Measurements from ENCODE around the gene PIWIL4. TPM values are rescaled to one million over a fixed set of nuclear protein-coding genes. Genes with fewer than 3 reads are reported as not detected.
"Not testable (repeated sequence)": the region's sequence is repeated elsewhere in the genome, so short reads cannot be mapped to it uniquely, and the experiment has no call there.

PIWIL4 gene
- total RNA-seq, 2 experiments from 2014 or later, result 0.29 to 0.90 TPM

GRCh38 chr11:94630221-94630620 lies 63.1 kb downstream of the PIWIL4 start:
- no peak overlapping the region for H3K4me3 Mint-ChIP-seq
- H3K27me3 Mint-ChIP-seq, result peaks cover 9% of the 10 kb centered on the region
- POLR2A ChIA-PET, result no interaction called here
- intact Hi-C loops (cut with micrococcal nuclease), result no loop called here
- CTCF ChIA-PET, result no interaction called here
- no peaks in the 10 kb centered on the region for H3K4me1 Mint-ChIP-seq (ENCODE audit: low read depth)
- peaks cover 11% of the 10 kb centered on the region for H3K9me3 Mint-ChIP-seq
- no peak for DNase-seq
- no peak overlapping the region for H3K27ac Mint-ChIP-seq
- peaks cover 7% of the 10 kb centered on the region for H3K36me3 Mint-ChIP-seq

- POLR2A ChIA-PET, result no interaction called here
- DNase-seq, result no peak
- Mint-ChIP-seq H3K9me3 (peaks cover 3% of the 10 kb centered on the region), H3K27ac (no peak overlapping the region), H3K27me3 (peaks cover 2% of the 10 kb centered on the region), H3K4me3 (no peak overlapping the region), H3K36me3 (peaks cover 2% of the 10 kb centered on the region), H3K4me1 (ENCODE audit: low read depth) (no peaks in the 10 kb centered on the region)
- intact Hi-C loops (cut with micrococcal nuclease), result no loop called here
- CTCF ChIA-PET, result no interaction called here
Observed at GRCh38 chr11:94632356-94632755, 65.2 kb downstream of the PIWIL4 start.

- intact Hi-C loops (cut with micrococcal nuclease), result no loop called here
- H3K9me3 Mint-ChIP-seq, result no peaks in the 10 kb centered on the region
- POLR2A ChIA-PET, result no interaction called here
- H3K27ac Mint-ChIP-seq, result no peak overlapping the region
- H3K4me3 Mint-ChIP-seq, result no peak overlapping the region
- H3K4me1 Mint-ChIP-seq (ENCODE audit: low read depth), result peaks cover 6% of the 10 kb centered on the region
- CTCF ChIA-PET, result no interaction called here
- peaks cover 2% of the 10 kb centered on the region for H3K27me3 Mint-ChIP-seq
- no peak for DNase-seq
- no peaks in the 10 kb centered on the region for H3K36me3 Mint-ChIP-seq
Observed at GRCh38 chr11:94635072-94635471, 67.9 kb downstream of the PIWIL4 start.

- Mint-ChIP-seq H3K9me3 (no peaks in the 10 kb centered on the region), H3K27me3 (no peaks in the 10 kb centered on the region), H3K4me1 (ENCODE audit: low read depth) (peaks cover 6% of the 10 kb centered on the region), H3K27ac (no peak overlapping the region), H3K36me3 (no peaks in the 10 kb centered on the region), H3K4me3 (no peak overlapping the region)
- ChIA-PET POLR2A (no interaction called here), CTCF (no interaction called here)
- no peak for DNase-seq
- intact Hi-C loops (cut with micrococcal nuclease), result no loop called here
Observed at GRCh38 chr11:94636388-94636949, 69.3 kb downstream of the PIWIL4 start.

- POLR2A ChIA-PET, result no interaction called here
- Mint-ChIP-seq H3K36me3 (no peaks in the 10 kb centered on the region), H3K4me1 (ENCODE audit: low read depth) (peaks cover 6% of the 10 kb centered on the region), H3K27me3 (no peaks in the 10 kb centered on the region), H3K4me3 (no peak overlapping the region), H3K9me3 (no peaks in the 10 kb centered on the region), H3K27ac (no peak overlapping the region)
- CTCF ChIA-PET, result no interaction called here
- intact Hi-C loops (cut with micrococcal nuclease), result no loop called here
- DNase-seq, result no peak
Observed at GRCh38 chr11:94638301-94638901, 71.2 kb downstream of the PIWIL4 start.

- Mint-ChIP-seq H3K27ac (no peak overlapping the region), H3K4me3 (no peak overlapping the region), H3K27me3 (no peaks in the 10 kb centered on the region), H3K4me1 (ENCODE audit: low read depth) (peaks cover 6% of the 10 kb centered on the region), H3K36me3 (no peaks in the 10 kb centered on the region), H3K9me3 (no peaks in the 10 kb centered on the region)
- POLR2A ChIA-PET, result no interaction called here
- DNase-seq, result no peak
- CTCF ChIA-PET, result no interaction called here
- intact Hi-C loops (cut with micrococcal nuclease), result no loop called here
Observed at GRCh38 chr11:94638902-94639373, 71.8 kb downstream of the PIWIL4 start.

GRCh38 chr11:94639901-94640721 lies 72.9 kb downstream of the PIWIL4 start:
- intact Hi-C loops (cut with micrococcal nuclease), result no loop called here
- ChIA-PET POLR2A (no interaction called here), CTCF (interaction anchor here (1.1 kb wide), 1 partner anchor 18 kb away, joined by 3 read pairs; no protein-coding TSS in a partner anchor)
- no peak for DNase-seq
- Mint-ChIP-seq H3K4me3 (no peak overlapping the region), H3K9me3 (no peaks in the 10 kb centered on the region), H3K27ac (no peak overlapping the region), H3K36me3 (no peaks in the 10 kb centered on the region), H3K4me1 (ENCODE audit: low read depth) (peaks cover 6% of the 10 kb centered on the region), H3K27me3 (no peaks in the 10 kb centered on the region)

GRCh38 chr11:94641167-94641761 lies 74.1 kb downstream of the PIWIL4 start:
- Mint-ChIP-seq H3K9me3 (no peaks in the 10 kb centered on the region), H3K4me1 (ENCODE audit: low read depth) (peaks cover 6% of the 10 kb centered on the region), H3K27me3 (no peaks in the 10 kb centered on the region), H3K36me3 (no peaks in the 10 kb centered on the region), H3K4me3 (no peak overlapping the region), H3K27ac (no peak overlapping the region)
- ChIA-PET POLR2A (no interaction called here), CTCF (interaction anchor here (1.1 kb wide), 1 partner anchor 19 kb away, joined by 3 read pairs; no protein-coding TSS in a partner anchor)
- intact Hi-C loops (cut with micrococcal nuclease), result no loop called here
- no peak for DNase-seq

- POLR2A ChIA-PET; DNase-seq; H3K27ac Mint-ChIP-seq; CTCF ChIA-PET; H3K36me3 Mint-ChIP-seq; intact Hi-C loops (cut with micrococcal nuclease); H3K9me3 Mint-ChIP-seq; H3K4me1 Mint-ChIP-seq (ENCODE audit: low read depth); H3K27me3 Mint-ChIP-seq; H3K4me3 Mint-ChIP-seq: not testable (repeated sequence)
Observed at GRCh38 chr11:94643186-94643585, 76.0 kb downstream of the PIWIL4 start.

- Mint-ChIP-seq H3K4me1 (ENCODE audit: low read depth) (no peaks in the 10 kb centered on the region), H3K27me3 (peaks cover 2% of the 10 kb centered on the region), H3K9me3 (no peaks in the 10 kb centered on the region), H3K27ac (no peak overlapping the region), H3K4me3 (no peak overlapping the region), H3K36me3 (no peaks in the 10 kb centered on the region)
- CTCF ChIA-PET, result no interaction called here
- POLR2A ChIA-PET, result no interaction called here
- intact Hi-C loops (cut with micrococcal nuclease), result no loop called here
- no peak for DNase-seq
Observed at GRCh38 chr11:94647926-94648325, 80.8 kb downstream of the PIWIL4 start.

- Mint-ChIP-seq H3K9me3 (no peaks in the 10 kb centered on the region), H3K4me1 (ENCODE audit: low read depth) (no peaks in the 10 kb centered on the region), H3K4me3 (no peak overlapping the region), H3K27me3 (peaks cover 2% of the 10 kb centered on the region), H3K27ac (no peak overlapping the region), H3K36me3 (no peaks in the 10 kb centered on the region)
- intact Hi-C loops (cut with micrococcal nuclease), result no loop called here
- ChIA-PET CTCF (no interaction called here), POLR2A (no interaction called here)
- no peak for DNase-seq
Observed at GRCh38 chr11:94648789-94649188, 81.6 kb downstream of the PIWIL4 start.

- H3K36me3 Mint-ChIP-seq, result no peaks in the 10 kb centered on the region
- no peaks in the 10 kb centered on the region for H3K9me3 Mint-ChIP-seq
- POLR2A ChIA-PET, result no interaction called here
- intact Hi-C loops (cut with micrococcal nuclease), result no loop called here
- no peaks in the 10 kb centered on the region for H3K4me1 Mint-ChIP-seq (ENCODE audit: low read depth)
- CTCF ChIA-PET, result no interaction called here
- DNase-seq, result no peak
- no peak overlapping the region for H3K27ac Mint-ChIP-seq
- H3K27me3 Mint-ChIP-seq, result peaks cover 2% of the 10 kb centered on the region
- no peak overlapping the region for H3K4me3 Mint-ChIP-seq
Observed at GRCh38 chr11:94649254-94649653, 82.1 kb downstream of the PIWIL4 start.
